ENCODE results near the gene CAPG. TPM values are rescaled to one million over a fixed set of nuclear protein-coding genes. Genes with fewer than 3 reads are reported as not detected.

Gene CAPG
- total and polyA plus RNA-seq, 10 of the 15 experiments (the other 5 are each of a cell fraction or from before 2014, with no cell fraction given) = 26.3 to 192 (median 100) TPM

- POLR2A ChIA-PET = interaction anchor here (0.6 kb wide), 1 partner anchor 10 kb away, joined by 5 read pairs; no protein-coding TSS in a partner anchor
- BruUV-seq (replicated peaks) = no TSS peak
- H3K27me3 ChIP-seq (replicated peaks in 1 of 2; ENCODE audit: control insufficient read depth in 2 of 2, insufficient read depth in 2 of 2, low read length in 1 of 2) = no peaks in the 10 kb centered on the region
- H3K9ac ChIP-seq (ENCODE audit: control insufficient read depth, insufficient read depth, low read length) = no peak overlapping the region
- H3K9me3 ChIP-seq (replicated peaks; ENCODE audit: control insufficient read depth, insufficient read depth, low read length) = no peaks in the 10 kb centered on the region
- intact Hi-C loops (cut with micrococcal nuclease; ENCODE audit: unreplicated experiment) (no loop called here), in situ Hi-C loops (cut with MboI) (no loop called here)
- no peak overlapping the region for H3K4me2 ChIP-seq (ENCODE audit: control insufficient read depth, insufficient read depth)
- H3K36me3 ChIP-seq (ENCODE audit: control insufficient read depth in 2 of 2, insufficient read depth in 2 of 2, low read length in 1 of 2) = peaks cover 0 to under 1% of the 10 kb centered on the region in 2 experiments; a peak in 2 of 4 replicates
- FAIRE-seq (no peak), DNase-seq (ENCODE audit: low read depth, low spot score) (no peak), ATAC-seq (no peak)
- H3K4me1 ChIP-seq (ENCODE audit: control insufficient read depth, insufficient read depth, low read length) = peaks cover 16% of the 10 kb centered on the region
- H3K79me2 ChIP-seq (ENCODE audit: control insufficient read depth, insufficient read depth, low read length) = no peaks in the 10 kb centered on the region
- no peaks in the 10 kb centered on the region for H4K20me1 ChIP-seq (ENCODE audit: control insufficient read depth, insufficient read depth)
- no peak overlapping the region for H2AFZ ChIP-seq (ENCODE audit: control insufficient read depth, low read depth, low read length)
- 79% methylated on average over 14 of the region's 14 CpGs for WGBS (ENCODE audit: insufficient coverage, insufficient replicate concordance, low lambda C conversion rate, missing lambda C conversion rate)
- H3K27ac ChIP-seq (ENCODE audit: control insufficient read depth, insufficient read depth) = no peak overlapping the region
- no peak overlapping the region for H3K4me3 ChIP-seq
- TF ChIP-seq IRF4 (IDR thresholded peaks at IDR 0.05; ENCODE audit: low read depth, low read length) = no peak
- RAD21 ChIA-PET (ENCODE audit: unreplicated experiment) = no interaction called here
- CTCF ChIA-PET = no interaction called here
- SMC1A ChIA-PET (ENCODE audit: uncharacterized antibody, unreplicated experiment) = interaction anchor here (1.8 kb wide), 1 partner anchor 12 kb away, joined by 3 read pairs; no protein-coding TSS in a partner anchor
Measured at GRCh38 chr2:85395912-85396475, 14.2 kb downstream of the CAPG start.

DNA sequence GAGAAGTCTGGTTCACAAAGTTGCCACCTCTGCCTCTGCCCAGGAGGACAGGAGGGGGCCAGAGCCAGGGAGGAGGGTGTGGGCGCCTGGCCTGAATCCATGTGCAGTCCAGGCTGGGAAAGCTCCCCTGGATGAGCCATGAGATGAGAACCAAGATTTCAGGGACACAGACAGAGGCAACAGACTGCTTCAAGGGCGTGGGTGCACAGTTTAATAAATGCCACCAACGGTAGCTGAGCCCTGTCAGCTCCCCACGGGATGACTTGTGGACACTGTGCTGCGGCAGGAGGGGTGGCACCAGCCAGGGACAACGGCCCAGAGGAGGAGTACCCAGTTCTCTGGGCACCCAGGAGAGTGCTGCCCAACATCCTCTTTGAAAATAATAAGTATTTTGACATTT lies 15.2 kb downstream of the CAPG start:
- POLR2A ChIA-PET = no interaction called here
- CTCF ChIA-PET = no interaction called here
- RAD21 ChIA-PET (ENCODE audit: unreplicated experiment) = interaction anchor here (7.7 kb wide), 1 partner anchor 156 kb away, joined by 60 read pairs; no protein-coding TSS in a partner anchor

More for the DNA sequence above, 15.2 kb downstream of the CAPG start:
- H3K9me3 ChIP-seq (replicated peaks; ENCODE audit: control insufficient read depth, insufficient read depth, low read length) = no peaks in the 10 kb centered on the region
- WGBS (ENCODE audit: insufficient coverage, insufficient replicate concordance, low lambda C conversion rate, missing lambda C conversion rate) = 62% methylated on average over 6 of the region's 6 CpGs
- no peak overlapping the region for H3K4me2 ChIP-seq (ENCODE audit: control insufficient read depth, insufficient read depth)
- peaks cover 16% of the 10 kb centered on the region for H3K4me1 ChIP-seq (ENCODE audit: control insufficient read depth, insufficient read depth, low read length)
- no TSS peak for BruUV-seq (replicated peaks)
- H3K4me3 ChIP-seq = no peak overlapping the region
- no peak overlapping the region for H3K27ac ChIP-seq (ENCODE audit: control insufficient read depth, insufficient read depth)
- in situ Hi-C loops (cut with MboI) = no loop called here
- intact Hi-C loops (cut with micrococcal nuclease; ENCODE audit: unreplicated experiment) = no loop called here
- no peaks in the 10 kb centered on the region for H3K79me2 ChIP-seq (ENCODE audit: control insufficient read depth, insufficient read depth, low read length)
- no peak overlapping the region for H3K9ac ChIP-seq (ENCODE audit: control insufficient read depth, insufficient read depth, low read length)
- TF ChIP-seq ZNF207 (IDR thresholded peaks at IDR 0.05; ENCODE audit: borderline replicate concordance) (no peak), SIN3A (IDR thresholded peaks at IDR 0.05; ENCODE audit: low read depth, low read length) (no peak), ZBED1 (IDR thresholded peaks at IDR 0.05; ENCODE audit: borderline replicate concordance) (no peak), ASH2L (IDR thresholded peaks at IDR 0.05; ENCODE audit: borderline replicate concordance, low read depth) (no peak), LARP7 (IDR thresholded peaks at IDR 0.05) (no peak), ZNF622 (IDR thresholded peaks at IDR 0.05) (no peak), MXI1 (IDR thresholded peaks at IDR 0.05; ENCODE audit: low read depth, low read length) (no peak), JUNB (IDR thresholded peaks at IDR 0.05) (no peak), SMAD1 (IDR thresholded peaks at IDR 0.05; ENCODE audit: low read depth, partially characterized antibody) (no peak), IKZF2 (IDR thresholded peaks at IDR 0.05) (no peak)
- TF ChIP-seq, protein P1, sequence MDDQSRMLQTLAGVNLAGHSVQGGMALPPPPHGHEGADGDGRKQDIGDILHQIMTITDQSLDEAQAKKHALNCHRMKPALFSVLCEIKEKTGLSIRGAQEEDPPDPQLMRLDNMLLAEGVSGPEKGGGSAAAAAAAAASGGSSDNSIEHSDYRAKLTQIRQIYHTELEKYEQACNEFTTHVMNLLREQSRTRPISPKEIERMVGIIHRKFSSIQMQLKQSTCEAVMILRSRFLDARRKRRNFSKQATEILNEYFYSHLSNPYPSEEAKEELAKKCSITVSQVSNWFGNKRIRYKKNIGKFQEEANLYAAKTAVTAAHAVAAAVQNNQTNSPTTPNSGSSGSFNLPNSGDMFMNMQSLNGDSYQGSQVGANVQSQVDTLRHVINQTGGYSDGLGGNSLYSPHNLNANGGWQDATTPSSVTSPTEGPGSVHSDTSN (IDR thresholded peaks at IDR 0.05; ENCODE audit: insufficient replicate concordance, low read depth, low read length) = no peak
- FAIRE-seq = no peak
- no peak overlapping the region for H2AFZ ChIP-seq (ENCODE audit: control insufficient read depth, low read depth, low read length)
- SMC1A ChIA-PET (ENCODE audit: uncharacterized antibody, unreplicated experiment) = no interaction called here
- H3K27me3 ChIP-seq (replicated peaks in 1 of 2; ENCODE audit: control insufficient read depth in 2 of 2, insufficient read depth in 2 of 2, low read length in 1 of 2) = no peaks in the 10 kb centered on the region
- peaks cover 3 to 4% of the 10 kb centered on the region in 2 experiments; a peak in 3 of 4 replicates for H3K36me3 ChIP-seq (ENCODE audit: control insufficient read depth in 2 of 2, insufficient read depth in 2 of 2, low read length in 1 of 2)
- no peaks in the 10 kb centered on the region for H4K20me1 ChIP-seq (ENCODE audit: control insufficient read depth, insufficient read depth)
- no peak for ATAC-seq
- DNase-seq (ENCODE audit: low read depth, low spot score) = no peak
